ENCODE measurements around the gene PEF1.

- TF ChIP-seq CTCF (IDR thresholded peaks at IDR 0.05): no peak
- TF ChIP-seq POLR2A (IDR thresholded peaks at IDR 0.05): no peak
- TF ChIP-seq POLR2AphosphoS5 (IDR thresholded peaks at IDR 0.05; ENCODE audit: insufficient read depth in 1 of 2, low read depth in 1 of 2): no peak
Observed at GRCh38 chr1:31679091-31679490, 34.4 kb upstream of the PEF1 start.

Data from vagina (tissue), 2 donors.